Ectodermal cell (in vitro differentiated cells): ENCODE measurements around the gene CTNNA2. TPM values are rescaled to one million over a fixed set of nuclear protein-coding genes. Genes with fewer than 3 reads are reported as not detected.

Experiments used
- H3K27ac ChIP-seq: 2 replicates; pipeline ENCODE4 v1.7.0; 2013; ENCODE audit warnings: mild to moderate bottlenecking, low read depth, low read length; ENCODE audit not compliant: insufficient read depth, poor library complexity, severe bottlenecking
- H3K27me3 ChIP-seq: 2 replicates; pipeline ENCODE4 v1.7.0; 2013; ENCODE audit warnings: mild to moderate bottlenecking, low read length; ENCODE audit not compliant: insufficient read depth, control insufficient read depth, poor library complexity, severe bottlenecking
- H3K36me3 ChIP-seq: one replicate; pipeline ENCODE4 v1.7.0; 2013; ENCODE audit warnings: low read length; ENCODE audit not compliant: control insufficient read depth, insufficient read depth
- H3K4me1 ChIP-seq: one replicate; pipeline ENCODE4 v1.7.0; 2013; ENCODE audit warnings: low read length; ENCODE audit not compliant: control insufficient read depth, insufficient read depth
- H3K4me3 ChIP-seq: 2 replicates; pipeline ENCODE4 v1.7.0; 2013; ENCODE audit warnings: low read depth, low read length, control low read depth; ENCODE audit not compliant: insufficient read depth
- H3K9me3 ChIP-seq: 2 replicates; pipeline ENCODE4 v1.7.0; 2013; ENCODE audit warnings: mild to moderate bottlenecking, low read length, moderate library complexity; ENCODE audit not compliant: control insufficient read depth
- whole genome bisulfite sequencing, 2 experiments: methylation state at CpG; one replicate each; pipeline ENCODE4 v1.1.7; 2013; ENCODE audit warnings: missing lambda C conversion rate in 2 of 2; 5-methylcytosine and 5-hydroxymethylcytosine counted together
- polyA plus RNA-seq, 4 experiments: library from polyadenylated mRNA; stranded (reverse); fragments of 50-300 nt; gene quantifications; one replicate each; pipeline ENCODE4 v1.2.3, GENCODE V29; 2013

Gene CTNNA2
- 48.1 TPM for polyA plus RNA-seq (2013, experiment 1 of 4)
- 49.8 TPM for polyA plus RNA-seq (2013, experiment 2 of 4)
- polyA plus RNA-seq (2013, experiment 3 of 4), result 38.8 TPM
- 45.2 TPM for polyA plus RNA-seq (2013, experiment 4 of 4)

GRCh38 chr2:79512442-79513401 lies at the start of gene CTNNA2:
Gene CTNNA2, plus strand, starts transcription at chr2:79513051.
- no peaks in the 10 kb centered on the region for H3K9me3 ChIP-seq
- no peak within 1 kb of the TSS for H3K27ac ChIP-seq
- WGBS, 2 experiments, result 0% methylated on average over 87 of the region's 87 CpGs
- H3K36me3 ChIP-seq, result no peaks in the 10 kb centered on the region
- peak within 1 kb of the TSS; percentile 61 for H3K4me3 ChIP-seq
- peaks cover 6% of the 10 kb centered on the region for H3K27me3 ChIP-seq
- H3K4me1 ChIP-seq, result peaks cover 22% of the 10 kb centered on the region

- H3K36me3 ChIP-seq, result no peaks in the 10 kb centered on the region
- WGBS, 2 experiments, result 89 to 91% methylated on average over 3 of the region's 3 CpGs
- no peaks in the 10 kb centered on the region for H3K9me3 ChIP-seq
- no peaks in the 10 kb centered on the region for H3K4me1 ChIP-seq
- H3K4me3 ChIP-seq, result no peak overlapping the region
- no peaks in the 10 kb centered on the region for H3K27me3 ChIP-seq
- no peak overlapping the region for H3K27ac ChIP-seq
Observed at GRCh38 chr2:79487399-79487798, 25.5 kb upstream of the CTNNA2 start.

GRCh38 chr2:79511320-79511951 lies 1.4 kb upstream of the CTNNA2 start:
- Histone ChIP-seq H3K36me3 (no peaks in the 10 kb centered on the region), H3K27me3 (peaks cover 6% of the 10 kb centered on the region), H3K4me3 (peak overlapping the region; percentile 61), H3K27ac (no peak overlapping the region), H3K9me3 (no peaks in the 10 kb centered on the region), H3K4me1 (peaks cover 22% of the 10 kb centered on the region)
- 31 to 33% methylated on average over 16 of the region's 16 CpGs for WGBS, 2 experiments

GRCh38 chr2:79513711-79514110 lies 860 bp downstream of the CTNNA2 start:
- peak overlapping the region; percentile 61 for H3K4me3 ChIP-seq
- H3K27ac ChIP-seq, result no peak overlapping the region
- peaks cover 6% of the 10 kb centered on the region for H3K27me3 ChIP-seq
- 43 to 44% methylated on average over 4 of the region's 4 CpGs for whole genome bisulfite sequencing, 2 experiments
- no peaks in the 10 kb centered on the region for H3K36me3 ChIP-seq
- peaks cover 22% of the 10 kb centered on the region for H3K4me1 ChIP-seq
- H3K9me3 ChIP-seq, result no peaks in the 10 kb centered on the region

GRCh38 chr2:79529636-79530035 lies 16.8 kb downstream of the CTNNA2 start:
- Histone ChIP-seq H3K27me3 (no peaks in the 10 kb centered on the region), H3K4me3 (no peak overlapping the region), H3K36me3 (no peaks in the 10 kb centered on the region), H3K27ac (no peak overlapping the region), H3K9me3 (no peaks in the 10 kb centered on the region), H3K4me1 (no peaks in the 10 kb centered on the region)
- WGBS, 2 experiments, result 91 to 93% methylated on average over 3 of the region's 3 CpGs

- Histone ChIP-seq H3K9me3 (no peaks in the 10 kb centered on the region), H3K4me1 (no peaks in the 10 kb centered on the region), H3K27ac (no peak overlapping the region), H3K36me3 (no peaks in the 10 kb centered on the region), H3K27me3 (no peaks in the 10 kb centered on the region), H3K4me3 (no peak overlapping the region)
- 9 to 14% methylated on average over 1 of the region's 1 CpG for WGBS, 2 experiments
Observed at GRCh38 chr2:79530443-79530842, 17.6 kb downstream of the CTNNA2 start.

GRCh38 chr2:79547568-79547967 lies 34.7 kb downstream of the CTNNA2 start:
- Histone ChIP-seq H3K9me3 (peaks cover 8% of the 10 kb centered on the region), H3K27me3 (no peaks in the 10 kb centered on the region)
- WGBS, 2 experiments, result 83 to 100% methylated on average over 1 of the region's 2 CpGs

GRCh38 chr2:79552653-79553052 lies 39.8 kb downstream of the CTNNA2 start:
- H3K27me3 ChIP-seq, result no peaks in the 10 kb centered on the region
- no peak overlapping the region for H3K4me3 ChIP-seq
- H3K9me3 ChIP-seq, result peaks cover 1% of the 10 kb centered on the region
- H3K4me1 ChIP-seq, result no peaks in the 10 kb centered on the region
- 93 to 95% methylated on average over 1 of the region's 1 CpG for WGBS, 2 experiments
- peaks cover 22% of the 10 kb centered on the region for H3K36me3 ChIP-seq
- no peak overlapping the region for H3K27ac ChIP-seq

More at GRCh38 chr2:79547568-79547967, 34.7 kb downstream of the CTNNA2 start:
- Histone ChIP-seq H3K4me3 (no peak overlapping the region), H3K36me3 (peaks cover 22% of the 10 kb centered on the region), H3K27ac (no peak overlapping the region), H3K4me1 (no peaks in the 10 kb centered on the region)

- H3K9me3 ChIP-seq, result no peaks in the 10 kb centered on the region
- no peaks in the 10 kb centered on the region for H3K4me1 ChIP-seq
- no peaks in the 10 kb centered on the region for H3K27me3 ChIP-seq
- peaks cover 16% of the 10 kb centered on the region for H3K36me3 ChIP-seq
- no peak overlapping the region for H3K27ac ChIP-seq
- H3K4me3 ChIP-seq, result no peak overlapping the region
Observed at GRCh38 chr2:79554899-79555298, 42.0 kb downstream of the CTNNA2 start.

- no peaks in the 10 kb centered on the region for H3K27me3 ChIP-seq
- no peak overlapping the region for H3K4me3 ChIP-seq
- H3K9me3 ChIP-seq, result no peaks in the 10 kb centered on the region
- no peak overlapping the region for H3K27ac ChIP-seq
- no peaks in the 10 kb centered on the region for H3K36me3 ChIP-seq
- 98 to 100% methylated on average over 2 to 5 of the region's 6 CpGs for WGBS, 2 experiments
- no peaks in the 10 kb centered on the region for H3K4me1 ChIP-seq
Observed at GRCh38 chr2:79564065-79564464, 51.2 kb downstream of the CTNNA2 start.
